Activated CD8-positive, alpha-beta memory T cell treated with anti-CD3 and anti-CD28 coated beads, Interleukin-2, amount 10 ng/mL, durations not matched to agents 7 days and 5 days (primary cell): ENCODE results near the gene KRTAP19-8. TPM values are rescaled to one million over a fixed set of nuclear protein-coding genes. Genes with fewer than 3 reads are reported as not detected.

Experiments used
- ATAC-seq: fragments of 150-1000 bp; cut with Tn5 transposase; one replicate; pipeline ENCODE4 v1.10.0; 2021; ENCODE audit warnings: moderate library complexity
- CTCF ChIA-PET: fragments of 350-600 bp; sonication (Branson Sonifier 250); formaldehyde crosslinking; loops from one replicate; lab custom pipeline; 2021; ENCODE audit warnings: antibody characterized with exemption; lab: Charles Lee
- DNase-seq: peaks from one replicate; pipeline ENCODE4 v3.0.0-alpha.2; 2020
- H3K27ac Mint-ChIP-seq: one replicate; pipeline ENCODE4 v1.8.0; 2021; ENCODE audit warnings: mild to moderate bottlenecking, mixed read lengths
- H3K27me3 Mint-ChIP-seq: one replicate; pipeline ENCODE4 v1.8.0; 2021; ENCODE audit warnings: mixed read lengths
- H3K36me3 Mint-ChIP-seq: one replicate; pipeline ENCODE4 v1.8.0; 2021; ENCODE audit warnings: mild to moderate bottlenecking, mixed read lengths
- H3K4me1 Mint-ChIP-seq: one replicate; pipeline ENCODE4 v1.8.0; 2021; ENCODE audit warnings: mixed read lengths
- H3K4me3 Mint-ChIP-seq: one replicate; pipeline ENCODE4 v1.8.0; 2021; ENCODE audit warnings: mild to moderate bottlenecking, moderate library complexity, mixed read lengths
- H3K9me3 Mint-ChIP-seq: one replicate; pipeline ENCODE4 v1.8.0; 2022; ENCODE audit warnings: low read depth, mixed read lengths
- total RNA-seq, 2 experiments: library from RNA; stranded (reverse); gene quantifications; one replicate each; pipeline ENCODE4 v1.2.3, GENCODE V29; 2021

The KRTAP19-8 gene
- total RNA-seq, 2 experiments from 2014 or later: not detected

GRCh38 chr21:30996728-30997127 is 41.5 kb downstream of the KRTAP19-8 start:
- Mint-ChIP-seq H3K36me3 (no peaks in the 10 kb centered on the region), H3K4me3 (no peak overlapping the region)

GRCh38 chr21:30994932-30995331 is 43.3 kb downstream of the KRTAP19-8 start:
- ATAC-seq (no peak), DNase-seq (no peak)
- no peak overlapping the region for H3K27ac Mint-ChIP-seq
- CTCF ChIA-PET: no interaction called here
- H3K9me3 Mint-ChIP-seq: no peaks in the 10 kb centered on the region
- H3K36me3 Mint-ChIP-seq: no peaks in the 10 kb centered on the region
- no peaks in the 10 kb centered on the region for H3K4me1 Mint-ChIP-seq
- H3K4me3 Mint-ChIP-seq: no peak overlapping the region
- H3K27me3 Mint-ChIP-seq: peaks cover 8% of the 10 kb centered on the region

More at GRCh38 chr21:30996728-30997127, 41.5 kb downstream of the KRTAP19-8 start:
- ATAC-seq (no peak), DNase-seq (no peak)
- Mint-ChIP-seq H3K27me3 (peaks cover 5% of the 10 kb centered on the region), H3K27ac (no peak overlapping the region), H3K4me1 (no peaks in the 10 kb centered on the region), H3K9me3 (no peaks in the 10 kb centered on the region)
- CTCF ChIA-PET: no interaction called here

- H3K4me1 Mint-ChIP-seq: no peaks in the 10 kb centered on the region
Observed at GRCh38 chr21:30990514-30991262, 47.6 kb downstream of the KRTAP19-8 start.

GRCh38 chr21:30988706-30989105 is 49.6 kb downstream of the KRTAP19-8 start:
- peaks cover 9% of the 10 kb centered on the region for H3K27me3 Mint-ChIP-seq
- no peak overlapping the region for H3K4me3 Mint-ChIP-seq
- no peak overlapping the region for H3K27ac Mint-ChIP-seq
- DNase-seq: no peak
- CTCF ChIA-PET: interaction anchor here (1.2 kb wide), 1 partner anchor 11 kb away, joined by 3 read pairs; no protein-coding TSS in a partner anchor
- H3K36me3 Mint-ChIP-seq: no peaks in the 10 kb centered on the region
- no peaks in the 10 kb centered on the region for H3K9me3 Mint-ChIP-seq
- H3K4me1 Mint-ChIP-seq: no peaks in the 10 kb centered on the region
- ATAC-seq: no peak

More at GRCh38 chr21:30990514-30991262, 47.6 kb downstream of the KRTAP19-8 start:
- ATAC-seq: no peak
- no peak for DNase-seq
- CTCF ChIA-PET: no interaction called here
- peaks cover 9% of the 10 kb centered on the region for H3K27me3 Mint-ChIP-seq
- no peak overlapping the region for H3K27ac Mint-ChIP-seq
- no peaks in the 10 kb centered on the region for H3K36me3 Mint-ChIP-seq
- H3K9me3 Mint-ChIP-seq: no peaks in the 10 kb centered on the region
- H3K4me3 Mint-ChIP-seq: no peak overlapping the region

Other genes with a start within 250 kb of the KRTAP19-8 start
- not detected for gene KRTAP8-1, start 225.2 kb downstream of the KRTAP19-8 start, total RNA-seq
- gene KRTAP7-1, start 208.7 kb downstream of the KRTAP19-8 start, total RNA-seq: not detected
- not detected for gene KRTAP11-1, start 156.9 kb downstream of the KRTAP19-8 start, total RNA-seq